Endothelial cell of umbilical vein (primary cell): ENCODE results near the gene FZR1. TPM values are rescaled to one million over a fixed set of nuclear protein-coding genes. Genes with fewer than 3 reads are reported as not detected.

Source experiments
- BruUV-seq: library from RNA; stranded (reverse); fragments of 400-500 nt; replicated peaks from 2 replicates; lab custom pipeline; 2021; lab: Mats Ljungman, UMichigan
- CTCF ChIA-PET: fragments of 300-600, 350-600 bp; sonication (Branson Sonifier 250); formaldehyde crosslinking; loops from one replicate; lab custom pipeline; 2021; ENCODE audit warnings: antibody characterized with exemption, inconsistent platforms; lab: Charles Lee
- POLR2A ChIA-PET: fragments of 300-600, 350-600 bp; sonication (Branson Sonifier 250); formaldehyde crosslinking; loops from one replicate; lab custom pipeline; 2021; ENCODE audit warnings: antibody characterized with exemption, inconsistent platforms; lab: Charles Lee
- DNase-seq: peaks from one replicate; pipeline ENCODE4 v3.0.0-alpha.2; 2011; ENCODE audit warnings: low read depth, low spot score
- FAIRE-seq: peaks from 2 replicates; lab custom pipeline; 2011; peaks lifted over from hg19 to GRCh38; lab: Jason Lieb, UNC
- H2AFZ ChIP-seq: 2 replicates; pipeline ENCODE4 v1.6.0; 2012; ENCODE audit warnings: low read depth, low read length, control low read depth, inconsistent platforms
- H3K27ac ChIP-seq: 2 replicates; pipeline ENCODE4 v1.5.1; 2011; ENCODE audit warnings: low read depth, mild to moderate bottlenecking, control low read depth, low read length, moderate library complexity; ENCODE audit not compliant: insufficient read depth
- H3K27me3 ChIP-seq, 2 experiments: 2 replicates each; pipeline versions ENCODE4 v1.6.0 to v1.6.1; 2011; ENCODE audit warnings: low read length in 2 of 2, mixed read lengths in 1 of 2; ENCODE audit not compliant: control insufficient read depth in 2 of 2, insufficient read depth in 2 of 2
- H3K36me3 ChIP-seq, 2 experiments: 2 replicates in 1 of 2; 3 replicates in 1 of 2; pipeline ENCODE4 v1.5.1; 2011; ENCODE audit warnings: low read length in 2 of 2, mild to moderate bottlenecking in 1 of 2, moderate library complexity in 1 of 2; ENCODE audit not compliant: control insufficient read depth in 2 of 2, insufficient read depth in 2 of 2; ENCODE audit errors: extremely low read depth in 1 of 2
- H3K4me1 ChIP-seq: 3 replicates; pipeline ENCODE4 v1.5.1; 2011; ENCODE audit warnings: mild to moderate bottlenecking, low read length; ENCODE audit not compliant: control insufficient read depth, insufficient read depth; ENCODE audit errors: extremely low read depth
- H3K4me2 ChIP-seq: 2 replicates; pipeline ENCODE4 v1.6.1; 2011; ENCODE audit warnings: low read length, control low read depth, mixed read lengths; ENCODE audit not compliant: insufficient read depth
- H3K4me3 ChIP-seq, 3 experiments: fragments of 200-600 bp in 1 of 3; sonication (generic), shearing (Covaris generic) in 1 of 3; replicated peaks in 1 of 3; 2 replicates each; pipeline ENCODE4 v1.5.1; 2011 to 2016; ENCODE audit warnings: control low read depth in 3 of 3, low read length in 3 of 3, mild to moderate bottlenecking in 2 of 3, inconsistent platforms in 1 of 3, low read depth in 1 of 3, moderate library complexity in 1 of 3; ENCODE audit not compliant: insufficient read depth in 1 of 3
- H3K79me2 ChIP-seq: 2 replicates; pipeline ENCODE4 v1.6.0; 2012; ENCODE audit warnings: low read length, inconsistent platforms; ENCODE audit not compliant: control insufficient read depth, insufficient read depth
- H3K9ac ChIP-seq: replicated peaks from 2 replicates; pipeline ENCODE3; 2011; ENCODE audit warnings: low read length, control low read depth; ENCODE audit not compliant: insufficient read depth; ENCODE audit errors: extremely low read depth
- H3K9me1 ChIP-seq: replicated peaks from 3 replicates; pipeline ENCODE4 v1.6.0; 2011; ENCODE audit warnings: mild to moderate bottlenecking, low read length; ENCODE audit not compliant: control insufficient read depth, insufficient read depth; ENCODE audit errors: extremely low read depth
- H3K9me3 ChIP-seq: replicated peaks from 2 replicates; pipeline ENCODE4 v1.5.1; 2012; ENCODE audit warnings: low read length, inconsistent platforms; ENCODE audit not compliant: control insufficient read depth, insufficient read depth
- H4K20me1 ChIP-seq: replicated peaks from 2 replicates; pipeline ENCODE3; 2011; ENCODE audit warnings: mild to moderate bottlenecking, low read length; ENCODE audit not compliant: control insufficient read depth, insufficient read depth; ENCODE audit errors: extremely low read depth
- CTCF ChIP-seq, 2 donors: IDR thresholded peaks; 1 replicate in 1 of 2; 2 replicates in 1 of 2; pipeline ENCODE4 v1.5.1; 2011; ENCODE audit warnings: low read length in 2 of 2, mild to moderate bottlenecking in 2 of 2, moderate library complexity in 2 of 2, control low read depth in 1 of 2, inconsistent platforms in 1 of 2, low read depth in 1 of 2; ENCODE audit not compliant: insufficient read depth in 1 of 2; ENCODE audit errors: extremely low read depth in 1 of 2
- EZH2 ChIP-seq: IDR thresholded peaks from 2 replicates; pipeline ENCODE4 v1.6.1; 2012; ENCODE audit warnings: borderline replicate concordance, low read depth, mild to moderate bottlenecking, moderate library complexity, low read length, inconsistent platforms; ENCODE audit not compliant: severe bottlenecking
- FOS ChIP-seq: IDR thresholded peaks from 2 replicates; pipeline ENCODE4 v1.6.1; 2011; ENCODE audit warnings: mild to moderate bottlenecking, low read length, moderate library complexity, borderline replicate concordance; ENCODE audit not compliant: insufficient read depth
- GATA2 ChIP-seq: IDR thresholded peaks from 2 replicates; pipeline ENCODE4 v1.7.0; 2011; ENCODE audit warnings: low read depth, mild to moderate bottlenecking, moderate library complexity, mixed read lengths, low read length; ENCODE audit not compliant: insufficient read length, insufficient read depth
- JUN ChIP-seq: IDR thresholded peaks from 2 replicates; pipeline ENCODE4 v1.6.1; 2011; ENCODE audit warnings: borderline replicate concordance, low read depth; ENCODE audit not compliant: insufficient read length, insufficient read depth
- MYC ChIP-seq: IDR thresholded peaks from one replicate; pipeline ENCODE4 v1.6.1; 2011; ENCODE audit warnings: mild to moderate bottlenecking, low read depth, low read length
- POLR2A ChIP-seq: IDR thresholded peaks from 2 replicates; pipeline ENCODE4 v1.6.1; 2012; ENCODE audit warnings: low read depth, mild to moderate bottlenecking, control low read depth, low read length
- POLR2AphosphoS5 ChIP-seq: IDR thresholded peaks from 2 replicates; pipeline ENCODE4 v1.6.1; 2012; ENCODE audit warnings: low read depth, mild to moderate bottlenecking, control low read depth, low read length, moderate library complexity; ENCODE audit not compliant: insufficient read depth
- dilution Hi-C: fragments of 300-500 bp; cut with MboI; formaldehyde crosslinking; loops from one replicate; pipeline ENCODE4 v1.15.0; 2019; ENCODE audit warnings: low sequenced_read_pairs; ENCODE audit not compliant: extremely low pct_ligation_motif_present
- intact Hi-C: fragments of 100-400 bp; cut with micrococcal nuclease; formaldehyde crosslinking; loops from one replicate; pipeline ENCODE4 v1.10.0; 2022
- polyA plus RNA-seq, 4 experiments: library from polyadenylated mRNA; depleted of rRNA in 3 of 4; stranded (reverse) in 3 of 4; unstranded in 1 of 4; fragments of >200 nt; gene quantifications; 2 replicates each; pipeline versions ENCODE4 v1.2.1 to v1.2.3, GENCODE V29; 2011 to 2012; ENCODE audit warnings: missing spikeins in 1 of 4
- total RNA-seq: library from RNA; stranded (reverse); gene quantifications from 2 replicates; pipeline ENCODE4 v1.2.3, GENCODE V29; 2021
- TF ChIP-seq, protein P1 (sequence below): IDR thresholded peaks from 2 replicates; pipeline ENCODE4 v1.6.1; 2011; ENCODE audit not compliant: insufficient read depth, insufficient read length

The FZR1 gene
- total and polyA plus RNA-seq, 2 donors (not counting 3 experiments of a cell fraction or from before 2014, with no cell fraction given) = 35.9 to 60.4 TPM

GRCh38 chr19:3474614-3475013 is 31.5 kb upstream of the FZR1 start:
- FAIRE-seq (no peak), DNase-seq (no peak)
- dilution Hi-C loops (no loop called here), intact Hi-C loops (loop anchor here (5.0 kb wide), 1 partner anchor 167 kb away; no protein-coding TSS in a partner anchor)
- Histone ChIP-seq H3K27me3 (no peaks in the 10 kb centered on the region), H3K4me2 (no peak overlapping the region), H3K4me3 (no peak overlapping the region), H4K20me1 (no peaks in the 10 kb centered on the region), H2AFZ (no peak overlapping the region), H3K9ac (no peak overlapping the region), H3K9me3 (no peaks in the 10 kb centered on the region), H3K79me2 (no peaks in the 10 kb centered on the region), H3K9me1 (no peaks in the 10 kb centered on the region), H3K36me3 (no peaks in the 10 kb centered on the region), H3K27ac (no peak overlapping the region), H3K4me1 (no peaks in the 10 kb centered on the region)
- TF ChIP-seq MYC (no peak), FOS (no peak), CTCF (IDR thresholded peaks at IDR 0.05; ENCODE audit: extremely low read depth in 1 of 2, insufficient read depth in 1 of 2, low read depth in 1 of 2, low read length in 2 of 2) (no peak), POLR2A (no peak), GATA2 (no peak), POLR2AphosphoS5 (no peak), EZH2 (no peak), JUN (no peak)
- TF ChIP-seq, protein P1, sequence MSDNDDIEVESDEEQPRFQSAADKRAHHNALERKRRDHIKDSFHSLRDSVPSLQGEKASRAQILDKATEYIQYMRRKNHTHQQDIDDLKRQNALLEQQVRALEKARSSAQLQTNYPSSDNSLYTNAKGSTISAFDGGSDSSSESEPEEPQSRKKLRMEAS = no peak
- ChIA-PET POLR2A (no interaction called here), CTCF (interaction anchor here (1.0 to 3.0 kb wide), 3 partner anchors 36 to 169 kb away, joined by 4 to 33 read pairs (median 23); no protein-coding TSS in a partner anchor)
- no TSS peak for BruUV-seq
